Stimulated activated CD4-positive, alpha-beta T cell treated with anti-CD3 and anti-CD28 coated beads, Interleukin-4, amount 100 ng/mL, for 48 hours (primary cell): ENCODE data around the gene CDC123.
"Not testable (repeated sequence)": the region's sequence is repeated elsewhere in the genome, so short reads cannot be mapped to it uniquely, and the experiment has no call there.

ENCODE experiments used
- DNase-seq, 2 donors: peaks; one replicate each; pipeline ENCODE4 v3.0.0-alpha.2; 2020; ENCODE audit warnings: low read depth in 2 of 2

CDC123 gene

DNA sequence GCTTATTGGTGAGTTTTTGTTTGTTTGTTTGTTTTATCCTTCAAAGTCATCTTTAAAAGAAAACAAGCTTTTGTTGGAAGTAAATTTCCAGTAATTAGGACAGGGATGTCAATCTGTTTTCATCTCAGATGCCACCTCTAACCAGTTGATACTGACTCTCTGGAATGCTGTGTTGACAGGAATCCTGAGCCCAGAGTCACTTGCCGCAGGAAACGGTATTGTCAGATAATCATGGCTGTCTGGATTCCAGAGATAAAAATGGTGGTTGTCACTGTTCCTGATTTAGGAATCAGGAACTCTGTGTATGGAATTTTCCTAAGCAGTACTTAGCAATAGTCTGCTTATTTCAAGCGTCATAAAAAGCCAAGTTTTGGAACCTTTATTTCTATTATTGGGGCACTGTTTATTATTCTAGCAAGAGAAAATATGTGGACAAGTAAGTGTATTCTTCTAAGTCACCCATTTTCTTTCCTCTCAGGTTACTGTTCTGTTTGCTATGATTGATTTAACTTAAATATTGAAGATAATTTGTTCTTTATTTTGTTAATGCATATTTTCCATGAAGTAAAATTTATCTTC is 39.2 kb downstream of the CDC123 start:
- DNase-seq: no peak

DNA sequence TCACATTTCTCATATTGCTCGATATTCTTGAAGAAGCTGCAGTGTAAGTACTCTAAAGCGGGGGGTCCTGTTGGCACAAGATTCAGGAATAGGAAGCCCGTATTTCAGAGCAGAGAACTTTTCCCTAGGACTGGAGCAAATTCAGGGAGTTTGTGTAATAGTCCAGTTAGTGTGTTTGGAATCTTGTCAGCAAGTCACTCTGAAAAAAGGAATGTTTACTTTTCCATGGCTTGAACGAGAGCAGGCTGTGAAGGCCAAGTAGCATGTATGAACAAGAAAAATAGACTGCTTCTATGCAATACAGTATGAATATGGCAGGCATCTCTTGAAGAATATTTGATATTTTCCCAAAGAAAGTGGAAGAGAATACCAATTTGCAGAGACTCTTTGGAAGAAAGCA is 39.8 kb downstream of the CDC123 start:
- no peak for DNase-seq

GRCh38 chr10:12237265-12238220 is 41.6 kb downstream of the CDC123 start:
- no peak for DNase-seq

- DNase-seq: no peak
These were observed 42.8 kb downstream of the CDC123 start for GRCh38 chr10:12238821-12239220.

DNA sequence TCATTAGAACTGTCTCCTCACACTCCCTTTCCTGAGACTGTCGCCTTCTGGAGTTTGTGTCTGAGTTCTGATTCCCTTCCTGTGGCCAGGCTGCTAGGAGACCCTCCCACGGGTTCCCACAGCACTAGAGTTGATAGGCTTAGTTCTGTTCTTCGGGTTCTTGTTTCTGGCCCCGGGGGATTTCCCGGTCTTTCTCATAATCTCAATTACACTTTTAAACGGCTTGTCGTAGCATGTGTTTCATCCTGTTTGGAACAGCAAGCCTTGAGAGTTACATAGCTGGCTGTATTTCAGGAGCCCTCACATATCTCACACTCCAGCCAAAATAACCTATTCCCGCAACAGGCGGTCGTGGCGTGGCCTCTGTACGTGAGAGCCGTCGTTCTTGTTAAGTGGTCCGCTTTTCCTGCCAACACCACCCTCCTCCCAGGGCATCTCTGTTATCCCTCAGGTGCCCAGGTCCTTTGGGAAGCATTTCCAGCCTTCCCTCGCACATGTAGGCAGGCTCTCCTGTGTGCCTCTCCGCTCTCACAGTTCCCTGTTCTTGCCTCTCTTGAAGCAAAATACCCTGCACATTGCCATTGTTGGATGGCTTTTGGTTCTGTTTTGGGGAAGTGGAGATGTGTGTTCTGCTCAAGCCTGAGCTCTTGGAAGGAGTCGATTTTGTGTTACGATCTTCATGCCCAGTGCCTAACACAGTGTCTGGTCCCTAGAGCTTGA is 46.0 kb downstream of the CDC123 start:
- peak; percentile 26 to 81 for DNase-seq

GRCh38 chr10:12243864-12244620 is 48.1 kb downstream of the CDC123 start:
- no peak for DNase-seq

GRCh38 chr10:12250181-12250580 is 54.2 kb downstream of the CDC123 start:
- DNase-seq: no peak

GRCh38 chr10:12250702-12251101 is 54.7 kb downstream of the CDC123 start:
- not testable (repeated sequence) for DNase-seq

DNA sequence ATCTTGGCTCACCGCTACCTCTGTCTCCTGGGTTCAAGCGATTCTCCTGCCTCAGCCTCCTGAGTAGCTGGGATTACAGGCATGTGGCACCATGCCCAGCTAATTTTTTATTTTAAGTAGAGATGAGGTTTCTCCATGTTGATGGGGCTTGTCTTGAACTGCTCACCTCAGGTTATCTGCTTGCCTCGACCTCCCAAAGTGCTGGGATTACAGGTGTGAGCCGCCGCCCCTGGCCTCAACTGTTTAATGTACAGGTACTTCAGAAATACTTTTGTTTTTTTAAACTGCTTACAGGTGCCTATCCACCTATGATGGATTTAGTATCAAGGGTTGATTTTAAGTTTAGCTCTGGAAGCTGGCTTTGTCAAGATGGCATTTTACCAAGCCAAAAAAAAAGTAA is 55.6 kb downstream of the CDC123 start:
- no peak for DNase-seq

DNA sequence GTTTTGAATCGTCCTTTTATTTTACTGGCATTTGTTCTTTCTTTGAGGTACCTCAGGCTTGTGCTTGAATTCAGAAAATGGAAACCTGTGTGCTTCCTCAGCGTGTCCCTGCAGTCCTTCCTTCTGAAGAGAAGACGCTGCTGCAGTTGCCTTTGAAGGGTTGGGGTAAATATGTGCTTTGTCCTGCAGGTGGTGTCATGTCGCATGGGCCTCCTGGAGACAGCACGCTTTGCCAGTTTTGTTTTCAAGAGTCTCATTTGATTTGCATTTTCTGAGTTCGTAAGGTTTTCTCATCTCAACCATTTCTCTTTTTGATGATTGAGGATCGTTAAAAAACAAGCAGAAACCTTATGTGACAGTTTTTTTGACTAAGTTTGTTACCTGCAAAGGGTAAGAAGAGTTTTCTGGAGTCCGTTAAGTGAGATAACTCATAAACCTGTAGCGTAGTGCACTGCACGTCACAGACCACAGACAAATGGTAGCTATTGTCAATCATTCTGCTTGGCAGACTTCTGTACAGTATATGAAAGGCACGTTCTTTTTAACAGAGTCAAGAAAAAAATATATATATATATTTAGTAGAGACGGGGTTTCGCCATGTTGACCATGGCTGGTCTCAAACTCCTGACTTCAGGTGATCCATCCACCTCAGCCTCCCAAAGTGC is 57.0 kb downstream of the CDC123 start:
- no peak for DNase-seq

- no peak for DNase-seq
These were observed 59.1 kb downstream of the CDC123 start for GRCh38 chr10:12255048-12255447.

DNA sequence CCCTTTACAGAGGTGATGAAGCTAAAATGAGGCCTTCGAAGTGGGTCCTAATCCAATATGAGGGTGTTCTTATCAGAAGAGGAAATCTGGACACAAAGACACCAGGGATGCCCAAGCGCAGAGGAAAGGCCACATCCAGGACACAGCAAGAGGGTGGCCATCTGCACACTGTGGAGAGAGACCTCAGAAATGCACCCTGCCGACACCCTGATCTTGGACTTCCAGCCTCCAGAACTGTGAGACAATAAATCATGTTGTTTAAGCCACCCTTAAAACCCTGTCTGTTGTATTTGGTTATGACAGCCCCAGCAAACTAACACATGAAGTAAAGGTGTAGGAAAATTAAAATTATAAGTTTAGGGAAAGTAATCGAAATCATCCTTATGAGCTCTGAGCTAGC is 64.0 kb downstream of the CDC123 start:
- DNase-seq: no peak

DNA sequence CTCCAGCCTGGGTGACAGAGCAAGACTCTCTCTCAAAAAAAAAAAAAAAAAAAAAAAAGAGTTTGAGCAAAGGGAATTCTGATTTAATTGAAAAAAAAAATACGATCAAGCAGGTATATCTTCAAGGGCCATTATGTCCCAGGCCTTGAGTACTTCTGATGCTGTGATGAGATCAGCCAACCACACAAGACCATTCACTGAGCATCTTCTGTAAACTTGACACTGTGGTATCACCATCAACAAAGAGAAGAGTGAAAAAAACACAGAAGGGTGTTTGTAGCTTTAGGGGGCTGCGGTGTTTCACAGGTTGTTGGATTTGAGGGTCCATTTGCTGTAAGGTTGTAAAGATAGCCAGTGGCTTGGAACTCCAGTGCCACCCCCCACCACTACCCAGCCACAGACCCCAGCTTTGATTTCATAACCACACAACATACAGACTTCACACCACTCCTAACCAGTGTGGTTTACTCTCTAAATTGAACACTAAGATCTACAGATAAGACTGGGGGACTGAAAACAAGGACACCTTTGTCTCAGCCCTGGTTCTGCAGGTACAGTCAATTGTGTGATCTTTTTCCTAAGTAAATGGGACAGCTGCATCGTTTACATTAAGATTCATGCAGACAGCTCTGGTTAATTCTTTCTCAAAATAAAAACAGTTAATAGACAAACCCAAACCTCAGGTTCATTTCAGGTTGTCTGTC is 66.4 kb downstream of the CDC123 start:
- no peak for DNase-seq

DNA sequence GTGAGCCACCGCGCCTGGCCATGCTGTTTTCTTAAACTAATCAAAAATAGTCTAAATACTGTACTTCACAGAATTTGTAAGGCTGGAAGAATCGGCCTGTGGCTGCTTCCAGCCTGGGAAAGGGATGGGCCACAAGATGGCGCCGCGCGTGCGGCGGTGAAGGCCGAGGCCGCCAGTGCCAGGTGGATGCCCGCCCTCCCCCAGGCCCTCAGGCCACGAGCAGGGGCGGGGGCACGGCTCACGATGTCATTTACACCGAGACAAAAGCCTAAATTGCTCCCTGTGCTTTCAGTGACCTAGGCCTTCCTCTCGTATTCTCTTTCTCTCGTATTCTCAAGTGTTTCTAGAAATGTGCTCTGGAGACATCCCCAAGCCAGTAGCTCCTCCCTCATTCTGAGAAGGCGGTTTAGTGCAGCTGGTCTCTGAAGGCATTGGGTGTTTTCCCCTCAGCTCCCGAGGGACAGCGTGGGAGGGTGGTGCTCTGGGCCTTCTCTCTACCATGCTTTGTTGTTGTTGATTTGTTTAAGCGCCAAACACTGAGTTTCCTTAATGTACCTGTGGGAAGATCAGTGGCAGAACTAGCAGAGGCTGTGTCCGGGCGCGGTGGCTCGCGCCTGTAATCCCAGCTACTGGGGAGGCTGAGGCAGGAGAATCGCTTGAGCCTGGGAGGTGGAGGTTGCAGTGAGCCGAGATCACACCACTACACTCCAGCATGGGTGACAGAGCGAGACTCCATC is 68.4 kb downstream of the CDC123 start:
- DNase-seq: peak; percentile 63 to 64

DNA sequence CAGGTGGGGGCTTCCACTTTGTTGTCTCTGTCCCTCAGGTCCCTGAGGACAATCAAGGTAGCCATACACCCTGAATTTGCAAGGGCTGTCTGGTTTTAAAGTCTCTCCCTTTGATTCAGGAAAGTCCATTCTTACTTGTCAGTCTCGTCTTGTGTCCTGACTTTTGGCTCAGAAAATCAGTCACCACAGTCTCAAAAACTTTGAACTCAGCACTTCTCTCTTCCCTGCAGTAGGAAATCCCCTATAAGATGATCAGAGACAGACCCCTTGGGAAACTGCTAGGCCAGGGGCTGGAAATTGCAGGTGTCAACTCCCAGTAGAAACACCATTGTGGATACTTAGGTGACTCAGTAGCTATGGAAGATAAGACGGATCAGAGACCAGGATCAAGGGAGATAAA is 73.1 kb downstream of the CDC123 start:
- DNase-seq: no peak

- no peak for DNase-seq
These were observed 75.2 kb downstream of the CDC123 start for GRCh38 chr10:12271210-12271540.

DNA sequence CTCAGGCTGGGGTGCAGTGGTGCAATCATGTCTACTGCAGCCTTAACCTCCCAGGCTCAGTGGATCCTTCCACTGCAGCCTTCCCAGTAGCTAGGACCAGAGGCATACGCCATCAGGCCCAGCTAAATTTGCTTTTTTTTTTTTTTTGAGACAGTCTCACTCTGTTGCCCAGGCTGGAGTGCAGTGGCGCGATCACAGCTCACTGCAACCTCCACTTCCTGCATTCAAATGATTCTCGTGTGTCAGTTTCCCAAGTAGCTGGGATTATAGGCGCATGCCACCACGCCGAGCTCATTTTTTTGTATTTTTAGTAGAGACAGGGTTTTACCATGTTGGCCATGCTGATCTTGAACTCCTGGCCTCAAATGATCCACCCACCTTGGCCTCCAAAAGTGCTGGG is 81.9 kb downstream of the CDC123 start:
- DNase-seq: not testable (repeated sequence)

- DNase-seq: no peak
These were observed 83.3 kb downstream of the CDC123 start for GRCh38 chr10:12279281-12279680.

DNA sequence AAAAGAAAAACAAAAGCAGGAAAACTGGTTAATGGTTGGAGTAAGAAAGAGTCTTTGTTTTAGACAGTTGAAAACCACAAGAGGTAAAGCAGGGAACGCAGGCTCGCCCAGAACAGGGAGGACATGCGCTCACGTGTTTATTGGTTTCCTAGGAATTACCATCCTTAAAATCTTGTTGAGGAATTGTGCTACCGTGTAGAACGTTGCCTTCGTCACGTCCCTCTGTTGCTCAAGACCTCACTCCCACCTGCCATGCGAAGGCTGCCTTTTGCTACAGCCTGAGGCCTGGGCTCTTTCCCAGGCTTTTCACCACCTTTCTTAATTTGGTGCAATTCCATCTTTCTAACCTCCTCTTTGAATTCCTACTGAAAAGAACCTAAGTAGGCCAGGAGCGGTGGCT is 91.8 kb downstream of the CDC123 start:
- no peak for DNase-seq

- not testable (repeated sequence) for DNase-seq
These were observed 101.8 kb downstream of the CDC123 start for GRCh38 chr10:12297784-12298183.
